Measurements from ENCODE around the gene TEX51. TPM values are rescaled to one million over a fixed set of nuclear protein-coding genes. Genes with fewer than 3 reads are reported as not detected.

Gene TEX51
- total RNA-seq, 1 donor from 2014 or later, result not detected

DNA sequence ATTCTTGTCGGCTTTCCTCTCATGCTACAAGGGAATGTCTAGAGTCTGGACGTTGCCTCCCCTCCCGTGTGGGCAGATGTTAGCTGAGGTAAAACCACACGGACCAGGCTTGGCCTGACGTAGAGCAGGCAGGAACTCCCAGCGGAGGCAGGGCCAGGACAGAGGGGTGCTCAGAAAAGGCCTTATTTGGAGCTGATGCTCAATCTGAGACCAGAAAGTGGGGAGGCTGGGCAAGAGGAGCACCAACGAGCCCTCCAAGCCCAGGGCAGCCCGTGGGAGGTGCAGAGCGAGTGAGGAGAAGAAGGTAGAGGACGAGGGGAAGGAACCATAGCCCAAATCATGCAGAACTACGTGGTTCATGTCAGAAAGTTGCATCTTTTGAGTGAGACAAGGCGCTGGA lies 9.0 kb downstream of the TEX51 start:
- no peak for DNase-seq (ENCODE audit: low spot score, unreplicated experiment)
- TF ChIP-seq, protein P1, sequence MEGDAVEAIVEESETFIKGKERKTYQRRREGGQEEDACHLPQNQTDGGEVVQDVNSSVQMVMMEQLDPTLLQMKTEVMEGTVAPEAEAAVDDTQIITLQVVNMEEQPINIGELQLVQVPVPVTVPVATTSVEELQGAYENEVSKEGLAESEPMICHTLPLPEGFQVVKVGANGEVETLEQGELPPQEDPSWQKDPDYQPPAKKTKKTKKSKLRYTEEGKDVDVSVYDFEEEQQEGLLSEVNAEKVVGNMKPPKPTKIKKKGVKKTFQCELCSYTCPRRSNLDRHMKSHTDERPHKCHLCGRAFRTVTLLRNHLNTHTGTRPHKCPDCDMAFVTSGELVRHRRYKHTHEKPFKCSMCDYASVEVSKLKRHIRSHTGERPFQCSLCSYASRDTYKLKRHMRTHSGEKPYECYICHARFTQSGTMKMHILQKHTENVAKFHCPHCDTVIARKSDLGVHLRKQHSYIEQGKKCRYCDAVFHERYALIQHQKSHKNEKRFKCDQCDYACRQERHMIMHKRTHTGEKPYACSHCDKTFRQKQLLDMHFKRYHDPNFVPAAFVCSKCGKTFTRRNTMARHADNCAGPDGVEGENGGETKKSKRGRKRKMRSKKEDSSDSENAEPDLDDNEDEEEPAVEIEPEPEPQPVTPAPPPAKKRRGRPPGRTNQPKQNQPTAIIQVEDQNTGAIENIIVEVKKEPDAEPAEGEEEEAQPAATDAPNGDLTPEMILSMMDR (IDR thresholded peaks at IDR 0.05; ENCODE audit: unreplicated experiment), result no peak
- peaks cover 1% of the 10 kb centered on the region for H3K4me1 Mint-ChIP-seq (ENCODE audit: low read depth)
- peaks cover 3% of the 10 kb centered on the region for H3K36me3 Mint-ChIP-seq (ENCODE audit: insufficient read depth)
- no peak overlapping the region for H3K4me3 Mint-ChIP-seq (ENCODE audit: low read depth)
- peaks cover 11% of the 10 kb centered on the region for H3K9me3 Mint-ChIP-seq (ENCODE audit: low read depth)
- peaks cover 27% of the 10 kb centered on the region for H3K27me3 Mint-ChIP-seq
- H3K27ac Mint-ChIP-seq, result no peak overlapping the region

DNA sequence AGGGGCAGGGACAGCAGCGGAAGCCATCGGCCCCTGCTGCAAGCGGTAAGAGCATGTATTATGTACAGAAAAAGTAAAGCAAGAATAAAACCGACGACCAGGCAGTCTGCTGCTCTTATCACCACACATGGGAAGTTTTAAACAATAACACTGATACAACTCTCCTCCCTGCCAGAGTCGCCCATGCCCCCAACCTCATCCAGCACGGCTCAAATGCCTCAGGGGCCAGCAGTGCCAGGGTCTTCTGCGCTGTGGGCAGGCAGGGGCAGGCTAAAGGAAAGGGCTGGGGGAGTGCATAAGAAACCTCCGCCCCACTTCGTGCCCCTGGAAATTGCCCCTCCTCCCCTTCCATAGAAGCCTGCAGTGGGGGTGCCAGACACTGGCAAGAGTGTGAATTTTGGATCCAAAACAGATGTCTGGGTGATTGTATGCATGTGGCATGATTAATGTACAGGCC lies 10.1 kb downstream of the TEX51 start:
- Mint-ChIP-seq H3K9me3 (ENCODE audit: low read depth) (peaks cover 7% of the 10 kb centered on the region), H3K36me3 (ENCODE audit: insufficient read depth) (peaks cover 3% of the 10 kb centered on the region), H3K4me3 (ENCODE audit: low read depth) (no peak overlapping the region), H3K4me1 (ENCODE audit: low read depth) (peaks cover 1% of the 10 kb centered on the region), H3K27me3 (peaks cover 27% of the 10 kb centered on the region), H3K27ac (no peak overlapping the region)
- TF ChIP-seq, protein P1 (IDR thresholded peaks at IDR 0.05; ENCODE audit: unreplicated experiment), result no peak
- DNase-seq (ENCODE audit: low spot score, unreplicated experiment), result no peak

- H3K4me1 Mint-ChIP-seq (ENCODE audit: low read depth), result peaks cover 1% of the 10 kb centered on the region
- no peak overlapping the region for H3K27ac Mint-ChIP-seq
- DNase-seq (ENCODE audit: low spot score, unreplicated experiment), result no peak
- H3K36me3 Mint-ChIP-seq (ENCODE audit: insufficient read depth), result no peaks in the 10 kb centered on the region
- H3K27me3 Mint-ChIP-seq, result peaks cover 27% of the 10 kb centered on the region
- no peak overlapping the region for H3K4me3 Mint-ChIP-seq (ENCODE audit: low read depth)
- H3K9me3 Mint-ChIP-seq (ENCODE audit: low read depth), result peaks cover under 1% of the 10 kb centered on the region
- TF ChIP-seq, protein P1 (IDR thresholded peaks at IDR 0.05; ENCODE audit: unreplicated experiment), result no peak
These were observed 10.7 kb downstream of the TEX51 start for GRCh38 chr2:126909366-126909765.

- Mint-ChIP-seq H3K36me3 (ENCODE audit: insufficient read depth) (no peaks in the 10 kb centered on the region), H3K4me1 (ENCODE audit: low read depth) (peaks cover 1% of the 10 kb centered on the region), H3K27ac (no peak overlapping the region), H3K4me3 (ENCODE audit: low read depth) (no peak overlapping the region), H3K9me3 (ENCODE audit: low read depth) (no peaks in the 10 kb centered on the region), H3K27me3 (peaks cover 30% of the 10 kb centered on the region)
- TF ChIP-seq, protein P1 (IDR thresholded peaks at IDR 0.05; ENCODE audit: unreplicated experiment), result no peak
- no peak for DNase-seq (ENCODE audit: low spot score, unreplicated experiment)
These were observed 11.1 kb downstream of the TEX51 start for GRCh38 chr2:126909781-126910180.

GRCh38 chr2:126910637-126911036 lies 11.9 kb downstream of the TEX51 start:
- Mint-ChIP-seq H3K4me1 (ENCODE audit: low read depth) (peaks cover under 1% of the 10 kb centered on the region), H3K36me3 (ENCODE audit: insufficient read depth) (no peaks in the 10 kb centered on the region), H3K4me3 (ENCODE audit: low read depth) (no peak overlapping the region), H3K27me3 (peaks cover 29% of the 10 kb centered on the region), H3K27ac (no peak overlapping the region), H3K9me3 (ENCODE audit: low read depth) (no peaks in the 10 kb centered on the region)
- TF ChIP-seq, protein P1 (IDR thresholded peaks at IDR 0.05; ENCODE audit: unreplicated experiment), result no peak
- no peak for DNase-seq (ENCODE audit: low spot score, unreplicated experiment)

Measured in progenitor cell of endocrine pancreas (in vitro differentiated cells).